Measurements from ENCODE around the gene CDX1. TPM values are rescaled to one million over a fixed set of nuclear protein-coding genes. Genes with fewer than 3 reads are reported as not detected.
A peak's percentile ranks its signal among the peaks of the same experiment; 100 is the strongest.

The CDX1 gene
- total and polyA plus RNA-seq, 9 donors: 0.12 to 6.0 (median 0.32) TPM

- 98% methylated on average over 10 of the region's 15 CpGs for WGBS (ENCODE audit: insufficient coverage)
- peaks cover 74% of the 10 kb centered on the region for H3K36me3 ChIP-seq (ENCODE audit: control insufficient read depth, insufficient read depth, low read length)
- no peaks in the 10 kb centered on the region for H3K9me3 ChIP-seq (replicated peaks; ENCODE audit: control insufficient read depth, low read depth, low read length)
- no peaks in the 10 kb centered on the region for H3K27me3 ChIP-seq (ENCODE audit: control insufficient read depth, insufficient read depth, low read length)
- no peak for DNase-seq
- peaks cover 3% of the 10 kb centered on the region for H3K4me1 ChIP-seq (ENCODE audit: control insufficient read depth, insufficient read depth, low read length)
- no peak overlapping the region for H3K27ac ChIP-seq (ENCODE audit: low read length)
- H3K4me3 ChIP-seq (ENCODE audit: low read length): no peak overlapping the region
Observed at GRCh38 chr5:150122536-150123481, 43.8 kb upstream of the CDX1 start.

- H3K27ac ChIP-seq (ENCODE audit: low read length): no peak overlapping the region
- H3K36me3 ChIP-seq (ENCODE audit: control insufficient read depth, insufficient read depth, low read length): peaks cover 76% of the 10 kb centered on the region
- no peaks in the 10 kb centered on the region for H3K27me3 ChIP-seq (ENCODE audit: control insufficient read depth, insufficient read depth, low read length)
- peaks cover 3% of the 10 kb centered on the region for H3K4me1 ChIP-seq (ENCODE audit: control insufficient read depth, insufficient read depth, low read length)
- no peak overlapping the region for H3K4me3 ChIP-seq (ENCODE audit: low read length)
- H3K9me3 ChIP-seq (replicated peaks; ENCODE audit: control insufficient read depth, low read depth, low read length): no peaks in the 10 kb centered on the region
- no CpG with 5 or more reads among the region's 4 CpGs for WGBS (ENCODE audit: insufficient coverage)
- DNase-seq: no peak
Observed at GRCh38 chr5:150123542-150123941, 43.0 kb upstream of the CDX1 start.

GRCh38 chr5:150124111-150124557 lies 42.4 kb upstream of the CDX1 start:
- WGBS (ENCODE audit: insufficient coverage): 60% methylated on average over 10 of the region's 11 CpGs
- H3K4me3 ChIP-seq (ENCODE audit: low read length): no peak overlapping the region
- no peaks in the 10 kb centered on the region for H3K27me3 ChIP-seq (ENCODE audit: control insufficient read depth, insufficient read depth, low read length)
- peaks cover 3% of the 10 kb centered on the region for H3K4me1 ChIP-seq (ENCODE audit: control insufficient read depth, insufficient read depth, low read length)
- H3K27ac ChIP-seq (ENCODE audit: low read length): no peak overlapping the region
- DNase-seq: no peak
- H3K36me3 ChIP-seq (ENCODE audit: control insufficient read depth, insufficient read depth, low read length): peaks cover 76% of the 10 kb centered on the region
- H3K9me3 ChIP-seq (replicated peaks; ENCODE audit: control insufficient read depth, low read depth, low read length): no peaks in the 10 kb centered on the region

GRCh38 chr5:150124596-150124995 lies 42.0 kb upstream of the CDX1 start:
- Histone ChIP-seq H3K27me3 (ENCODE audit: control insufficient read depth, insufficient read depth, low read length) (no peaks in the 10 kb centered on the region), H3K4me3 (ENCODE audit: low read length) (no peak overlapping the region), H3K27ac (ENCODE audit: low read length) (no peak overlapping the region), H3K36me3 (ENCODE audit: control insufficient read depth, insufficient read depth, low read length) (peaks cover 72% of the 10 kb centered on the region), H3K4me1 (ENCODE audit: control insufficient read depth, insufficient read depth, low read length) (peaks cover 3% of the 10 kb centered on the region), H3K9me3 (replicated peaks; ENCODE audit: control insufficient read depth, low read depth, low read length) (no peaks in the 10 kb centered on the region)
- DNase-seq: no peak
- no CpG with 5 or more reads among the region's 8 CpGs for WGBS (ENCODE audit: insufficient coverage)

- 90% methylated on average over 10 of the region's 10 CpGs for WGBS (ENCODE audit: insufficient coverage)
- Histone ChIP-seq H3K27me3 (ENCODE audit: control insufficient read depth, insufficient read depth, low read length) (no peaks in the 10 kb centered on the region), H3K4me1 (ENCODE audit: control insufficient read depth, insufficient read depth, low read length) (peaks cover 9% of the 10 kb centered on the region), H3K9me3 (replicated peaks; ENCODE audit: control insufficient read depth, low read depth, low read length) (no peaks in the 10 kb centered on the region), H3K36me3 (ENCODE audit: control insufficient read depth, insufficient read depth, low read length) (peaks cover 70% of the 10 kb centered on the region), H3K4me3 (ENCODE audit: low read length) (no peak overlapping the region), H3K27ac (ENCODE audit: low read length) (no peak overlapping the region)
- no peak for DNase-seq
Observed at GRCh38 chr5:150125334-150125733, 41.2 kb upstream of the CDX1 start.

GRCh38 chr5:150126199-150126920 lies 40.2 kb upstream of the CDX1 start:
- Histone ChIP-seq H3K27ac (ENCODE audit: low read length) (no peak overlapping the region), H3K27me3 (ENCODE audit: control insufficient read depth, insufficient read depth, low read length) (no peaks in the 10 kb centered on the region), H3K4me1 (ENCODE audit: control insufficient read depth, insufficient read depth, low read length) (peaks cover 9% of the 10 kb centered on the region), H3K4me3 (ENCODE audit: low read length) (no peak overlapping the region), H3K36me3 (ENCODE audit: control insufficient read depth, insufficient read depth, low read length) (peaks cover 65% of the 10 kb centered on the region), H3K9me3 (replicated peaks; ENCODE audit: control insufficient read depth, low read depth, low read length) (no peaks in the 10 kb centered on the region)
- no peak for DNase-seq
- 83% methylated on average over 10 of the region's 10 CpGs for WGBS (ENCODE audit: insufficient coverage)

GRCh38 chr5:150126921-150127265 lies 39.7 kb upstream of the CDX1 start:
- H3K36me3 ChIP-seq (ENCODE audit: control insufficient read depth, insufficient read depth, low read length): peaks cover 60% of the 10 kb centered on the region

GRCh38 chr5:150129454-150129812 lies 37.1 kb upstream of the CDX1 start:
- Histone ChIP-seq H3K9me3 (replicated peaks; ENCODE audit: control insufficient read depth, low read depth, low read length) (no peaks in the 10 kb centered on the region), H3K27me3 (ENCODE audit: control insufficient read depth, insufficient read depth, low read length) (no peaks in the 10 kb centered on the region), H3K4me3 (ENCODE audit: low read length) (no peak overlapping the region), H3K36me3 (ENCODE audit: control insufficient read depth, insufficient read depth, low read length) (peaks cover 54% of the 10 kb centered on the region), H3K4me1 (ENCODE audit: control insufficient read depth, insufficient read depth, low read length) (peaks cover 20% of the 10 kb centered on the region), H3K27ac (ENCODE audit: low read length) (no peak overlapping the region)
- no peak for DNase-seq
- 59% methylated on average over 6 of the region's 8 CpGs for WGBS (ENCODE audit: insufficient coverage)

More at GRCh38 chr5:150126921-150127265, 39.7 kb upstream of the CDX1 start:
- no peak overlapping the region for H3K4me3 ChIP-seq (ENCODE audit: low read length)
- no peak overlapping the region for H3K27ac ChIP-seq (ENCODE audit: low read length)
- H3K27me3 ChIP-seq (ENCODE audit: control insufficient read depth, insufficient read depth, low read length): no peaks in the 10 kb centered on the region
- DNase-seq: no peak
- 77% methylated on average over 2 of the region's 6 CpGs for WGBS (ENCODE audit: insufficient coverage)
- H3K4me1 ChIP-seq (ENCODE audit: control insufficient read depth, insufficient read depth, low read length): peaks cover 9% of the 10 kb centered on the region
- no peaks in the 10 kb centered on the region for H3K9me3 ChIP-seq (replicated peaks; ENCODE audit: control insufficient read depth, low read depth, low read length)

- WGBS (ENCODE audit: insufficient coverage): 36% methylated on average over 18 of the region's 25 CpGs
- no peak overlapping the region for H3K27ac ChIP-seq (ENCODE audit: low read length)
- H3K4me3 ChIP-seq (ENCODE audit: low read length): no peak overlapping the region
Observed at GRCh38 chr5:150129813-150130492, 36.6 kb upstream of the CDX1 start.

GRCh38 chr5:150130493-150130922 lies 36.1 kb upstream of the CDX1 start:
- peaks cover 56% of the 10 kb centered on the region for H3K36me3 ChIP-seq (ENCODE audit: control insufficient read depth, insufficient read depth, low read length)
- WGBS (ENCODE audit: insufficient coverage): 45% methylated on average over 7 of the region's 8 CpGs

More at GRCh38 chr5:150129813-150130492, 36.6 kb upstream of the CDX1 start:
- Histone ChIP-seq H3K36me3 (ENCODE audit: control insufficient read depth, insufficient read depth, low read length) (peaks cover 58% of the 10 kb centered on the region), H3K27me3 (ENCODE audit: control insufficient read depth, insufficient read depth, low read length) (no peaks in the 10 kb centered on the region), H3K9me3 (replicated peaks; ENCODE audit: control insufficient read depth, low read depth, low read length) (no peaks in the 10 kb centered on the region), H3K4me1 (ENCODE audit: control insufficient read depth, insufficient read depth, low read length) (peaks cover 19% of the 10 kb centered on the region)
- DNase-seq: peak; percentile 73

More at GRCh38 chr5:150130493-150130922, 36.1 kb upstream of the CDX1 start:
- peaks cover 19% of the 10 kb centered on the region for H3K4me1 ChIP-seq (ENCODE audit: control insufficient read depth, insufficient read depth, low read length)
- no peaks in the 10 kb centered on the region for H3K9me3 ChIP-seq (replicated peaks; ENCODE audit: control insufficient read depth, low read depth, low read length)
- no peak overlapping the region for H3K4me3 ChIP-seq (ENCODE audit: low read length)
- no peak for DNase-seq
- no peaks in the 10 kb centered on the region for H3K27me3 ChIP-seq (ENCODE audit: control insufficient read depth, insufficient read depth, low read length)
- no peak overlapping the region for H3K27ac ChIP-seq (ENCODE audit: low read length)

Measured in muscle of leg (tissue), 11 donors.